ENCODE data around the gene LHX1.

LHX1 gene

GRCh38 chr17:36972186-36972700 lies 35.0 kb downstream of the LHX1 start:
- DNase-seq (ENCODE audit: low read depth) = no peak

GRCh38 chr17:36972905-36973304 lies 35.6 kb downstream of the LHX1 start:
- no peak for DNase-seq (ENCODE audit: low read depth)

- no peak for DNase-seq (ENCODE audit: low read depth)
Observed at GRCh38 chr17:36975922-36976515, 38.7 kb downstream of the LHX1 start.

GRCh38 chr17:36977066-36977465 lies 39.8 kb downstream of the LHX1 start:
- DNase-seq (ENCODE audit: low read depth) = no peak

GRCh38 chr17:36977568-36977967 lies 40.3 kb downstream of the LHX1 start:
- DNase-seq (ENCODE audit: low read depth) = no peak

GRCh38 chr17:36978810-36979564 lies 41.7 kb downstream of the LHX1 start:
- no peak for DNase-seq (ENCODE audit: low read depth)

GRCh38 chr17:36979565-36979941 lies 42.3 kb downstream of the LHX1 start:
- no peak for DNase-seq (ENCODE audit: low read depth)

- DNase-seq (ENCODE audit: low read depth) = no peak
Observed at GRCh38 chr17:36980280-36980761, 43.0 kb downstream of the LHX1 start.

GRCh38 chr17:36983618-36984017 lies 46.3 kb downstream of the LHX1 start:
- DNase-seq (ENCODE audit: low read depth) = no peak

- DNase-seq (ENCODE audit: low read depth) = no peak
Observed at GRCh38 chr17:36989173-36989572, 51.9 kb downstream of the LHX1 start.

- no peak for DNase-seq (ENCODE audit: low read depth)
Observed at GRCh38 chr17:36992701-36993100, 55.4 kb downstream of the LHX1 start.

- DNase-seq (ENCODE audit: low read depth) = no peak
Observed at GRCh38 chr17:36993227-36993626, 56.0 kb downstream of the LHX1 start.

All from GM04503 (cell line).